ENCODE data around the gene APOO. TPM values are rescaled to one million over a fixed set of nuclear protein-coding genes. Genes with fewer than 3 reads are reported as not detected.
A peak's percentile ranks its signal among the peaks of the same experiment; 100 is the strongest.
"Not testable (repeated sequence)": the region's sequence is repeated elsewhere in the genome, so short reads cannot be mapped to it uniquely, and the experiment has no call there.

The APOO gene
- total RNA-seq, 2 donors from 2014 or later, result 47.9 to 74.2 TPM

DNA sequence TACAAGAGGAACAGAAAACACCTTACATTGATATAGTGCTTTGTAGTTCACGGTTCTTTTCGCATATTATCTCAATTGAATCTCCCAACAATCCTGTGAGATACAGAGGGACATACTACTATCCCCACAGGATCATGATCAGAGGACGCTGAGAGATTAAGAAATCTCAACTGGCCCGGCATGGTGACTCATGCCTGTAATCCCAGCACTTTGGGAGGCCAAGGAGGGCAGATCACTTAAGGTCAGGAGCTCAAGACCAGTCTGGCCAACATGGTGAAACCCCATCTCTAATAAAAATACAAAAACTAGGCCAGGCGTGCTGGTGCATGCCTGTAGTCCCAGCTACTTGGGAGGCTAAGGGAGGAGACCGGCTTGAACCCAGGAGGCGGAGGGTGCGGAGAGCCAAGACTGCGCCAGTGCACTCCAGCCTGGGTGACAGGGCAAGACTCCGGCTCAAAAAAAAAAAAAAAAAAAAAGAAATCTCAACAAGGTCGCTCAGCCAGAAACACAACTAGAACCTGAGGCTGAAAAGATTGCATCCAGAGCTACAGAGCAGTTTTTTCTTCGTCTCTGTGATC is 7.4 kb downstream of the APOO start:
- TF ChIP-seq, protein P1, sequence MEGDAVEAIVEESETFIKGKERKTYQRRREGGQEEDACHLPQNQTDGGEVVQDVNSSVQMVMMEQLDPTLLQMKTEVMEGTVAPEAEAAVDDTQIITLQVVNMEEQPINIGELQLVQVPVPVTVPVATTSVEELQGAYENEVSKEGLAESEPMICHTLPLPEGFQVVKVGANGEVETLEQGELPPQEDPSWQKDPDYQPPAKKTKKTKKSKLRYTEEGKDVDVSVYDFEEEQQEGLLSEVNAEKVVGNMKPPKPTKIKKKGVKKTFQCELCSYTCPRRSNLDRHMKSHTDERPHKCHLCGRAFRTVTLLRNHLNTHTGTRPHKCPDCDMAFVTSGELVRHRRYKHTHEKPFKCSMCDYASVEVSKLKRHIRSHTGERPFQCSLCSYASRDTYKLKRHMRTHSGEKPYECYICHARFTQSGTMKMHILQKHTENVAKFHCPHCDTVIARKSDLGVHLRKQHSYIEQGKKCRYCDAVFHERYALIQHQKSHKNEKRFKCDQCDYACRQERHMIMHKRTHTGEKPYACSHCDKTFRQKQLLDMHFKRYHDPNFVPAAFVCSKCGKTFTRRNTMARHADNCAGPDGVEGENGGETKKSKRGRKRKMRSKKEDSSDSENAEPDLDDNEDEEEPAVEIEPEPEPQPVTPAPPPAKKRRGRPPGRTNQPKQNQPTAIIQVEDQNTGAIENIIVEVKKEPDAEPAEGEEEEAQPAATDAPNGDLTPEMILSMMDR (conservative IDR thresholded peaks at IDR 0.05), result no peak
- peak overlapping the region; percentile 61 for H3K27ac Mint-ChIP-seq
- H3K4me3 Mint-ChIP-seq, result no peak overlapping the region
- Histone ChIP-seq H3K4me1 (ENCODE audit: control insufficient read depth, insufficient read depth, low read length) (peaks cover 8% of the 10 kb centered on the region), H3K27ac (ENCODE audit: low read depth, low read length) (no peak overlapping the region), H3K9ac (ENCODE audit: extremely low read depth, low read length, poor library complexity, severe bottlenecking) (no peak overlapping the region), H3K9me3 (ENCODE audit: control insufficient read depth, low read length) (no peaks in the 10 kb centered on the region), H3K36me3 (ENCODE audit: control insufficient read depth, insufficient read depth, low read length) (no peaks in the 10 kb centered on the region), H3K27me3 (ENCODE audit: control insufficient read depth, insufficient read depth, low read length, poor library complexity, severe bottlenecking) (no peaks in the 10 kb centered on the region), H3K4me3 (ENCODE audit: low read length) (no peak overlapping the region)
- no peaks in the 10 kb centered on the region for H3K9me3 Mint-ChIP-seq
- H3K4me1 Mint-ChIP-seq, result peaks cover 18% of the 10 kb centered on the region
- DNase-seq, result peak; percentile 60
- no peaks in the 10 kb centered on the region for H3K27me3 Mint-ChIP-seq (ENCODE audit: insufficient read depth)
- peaks cover 7% of the 10 kb centered on the region for H3K36me3 Mint-ChIP-seq (ENCODE audit: low read depth)
- WGBS, 2 experiments (ENCODE audit: insufficient coverage in 1 of 2, insufficient read length in 1 of 2), result 89% methylated on average over 11 of the region's 12 CpGs; no CpG with 5 or more reads in 1 of the 2 experiments

DNA sequence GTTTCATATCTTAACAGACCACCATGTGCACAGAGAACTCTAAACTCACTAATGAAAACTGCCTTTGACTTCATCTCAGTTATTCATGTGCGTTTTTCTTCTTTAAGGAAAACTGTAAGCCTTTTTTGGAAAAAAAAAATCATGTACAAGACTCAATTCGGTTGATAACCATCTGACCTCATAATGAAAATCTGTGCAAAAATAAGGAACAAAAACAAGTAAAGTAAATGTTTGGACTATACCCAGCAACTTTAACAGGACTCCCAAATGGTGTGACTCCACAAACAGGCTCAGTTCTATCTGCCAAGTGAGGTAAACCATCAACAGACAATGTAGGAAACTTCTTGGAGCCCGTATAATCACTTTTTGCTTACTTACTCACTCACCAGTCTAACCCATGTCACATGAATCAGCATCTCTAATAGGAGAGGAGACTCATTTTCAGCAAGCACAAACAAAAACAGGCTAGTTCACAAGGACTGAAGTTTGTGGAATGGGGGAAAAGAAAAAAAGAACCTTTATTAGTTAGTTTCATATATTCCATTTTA is 9.3 kb downstream of the APOO start:
- Mint-ChIP-seq H3K36me3 (ENCODE audit: low read depth) (peaks cover 8% of the 10 kb centered on the region), H3K4me3 (no peak overlapping the region)
- peak overlapping the region; percentile 24 for H3K27ac ChIP-seq (ENCODE audit: low read depth, low read length)

DNA sequence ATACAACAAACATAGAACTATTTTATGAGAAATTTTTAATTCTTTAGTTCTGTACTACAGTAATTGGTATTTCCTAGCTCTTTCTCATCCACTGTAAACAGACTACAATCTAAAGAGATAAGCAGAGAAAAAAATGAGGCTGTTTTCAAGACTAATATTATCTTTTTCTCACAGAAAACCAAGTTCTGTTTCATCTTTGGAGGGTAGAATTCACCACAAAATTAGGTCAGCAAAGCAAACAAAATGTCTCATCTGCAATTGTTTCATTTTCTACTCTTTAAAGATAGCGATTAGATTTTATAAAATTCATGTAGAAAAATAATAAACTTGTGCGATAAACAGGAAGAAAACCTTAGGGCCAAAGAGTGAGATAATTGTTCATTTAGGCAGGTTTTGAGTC is 10.8 kb downstream of the APOO start:
- Mint-ChIP-seq H3K4me1 (peaks cover 18% of the 10 kb centered on the region), H3K9me3 (no peaks in the 10 kb centered on the region), H3K36me3 (ENCODE audit: low read depth) (peaks cover 11% of the 10 kb centered on the region), H3K27me3 (ENCODE audit: insufficient read depth) (no peaks in the 10 kb centered on the region), H3K27ac (no peak overlapping the region), H3K4me3 (no peak overlapping the region)
- Histone ChIP-seq H3K36me3 (ENCODE audit: control insufficient read depth, insufficient read depth, low read length) (no peaks in the 10 kb centered on the region), H3K27me3 (ENCODE audit: control insufficient read depth, insufficient read depth, low read length, poor library complexity, severe bottlenecking) (no peaks in the 10 kb centered on the region), H3K9ac (ENCODE audit: extremely low read depth, low read length, poor library complexity, severe bottlenecking) (no peak overlapping the region), H3K4me3 (ENCODE audit: low read length) (no peak overlapping the region), H3K9me3 (ENCODE audit: control insufficient read depth, low read length) (no peaks in the 10 kb centered on the region), H3K4me1 (ENCODE audit: control insufficient read depth, insufficient read depth, low read length) (peaks cover 5% of the 10 kb centered on the region), H3K27ac (ENCODE audit: low read depth, low read length) (no peak overlapping the region)
- TF ChIP-seq, protein P1 (conservative IDR thresholded peaks at IDR 0.05), result no peak
- 100% methylated on average over 2 of the region's 2 CpGs; no CpG with 5 or more reads in 1 of the 2 experiments for WGBS, 2 experiments (ENCODE audit: insufficient coverage in 1 of 2, insufficient read length in 1 of 2)
- DNase-seq, result no peak

More for the DNA sequence above, 9.3 kb downstream of the APOO start:
- peaks cover 18% of the 10 kb centered on the region for H3K4me1 Mint-ChIP-seq
- no peaks in the 10 kb centered on the region for H3K27me3 ChIP-seq (ENCODE audit: control insufficient read depth, insufficient read depth, low read length, poor library complexity, severe bottlenecking)
- H3K36me3 ChIP-seq (ENCODE audit: control insufficient read depth, insufficient read depth, low read length), result no peaks in the 10 kb centered on the region
- no peaks in the 10 kb centered on the region for H3K27me3 Mint-ChIP-seq (ENCODE audit: insufficient read depth)
- no peaks in the 10 kb centered on the region for H3K9me3 Mint-ChIP-seq
- TF ChIP-seq, protein P1 (conservative IDR thresholded peaks at IDR 0.05), result no peak
- peak overlapping the region; percentile 67 for H3K27ac Mint-ChIP-seq
- peaks cover 8% of the 10 kb centered on the region for H3K4me1 ChIP-seq (ENCODE audit: control insufficient read depth, insufficient read depth, low read length)
- 93% methylated on average over 3 of the region's 3 CpGs; no CpG with 5 or more reads in 1 of the 2 experiments for WGBS, 2 experiments (ENCODE audit: insufficient coverage in 1 of 2, insufficient read length in 1 of 2)
- no peak overlapping the region for H3K4me3 ChIP-seq (ENCODE audit: low read length)
- DNase-seq, result no peak
- no peaks in the 10 kb centered on the region for H3K9me3 ChIP-seq (ENCODE audit: control insufficient read depth, low read length)
- H3K9ac ChIP-seq (ENCODE audit: extremely low read depth, low read length, poor library complexity, severe bottlenecking), result no peak overlapping the region

DNA sequence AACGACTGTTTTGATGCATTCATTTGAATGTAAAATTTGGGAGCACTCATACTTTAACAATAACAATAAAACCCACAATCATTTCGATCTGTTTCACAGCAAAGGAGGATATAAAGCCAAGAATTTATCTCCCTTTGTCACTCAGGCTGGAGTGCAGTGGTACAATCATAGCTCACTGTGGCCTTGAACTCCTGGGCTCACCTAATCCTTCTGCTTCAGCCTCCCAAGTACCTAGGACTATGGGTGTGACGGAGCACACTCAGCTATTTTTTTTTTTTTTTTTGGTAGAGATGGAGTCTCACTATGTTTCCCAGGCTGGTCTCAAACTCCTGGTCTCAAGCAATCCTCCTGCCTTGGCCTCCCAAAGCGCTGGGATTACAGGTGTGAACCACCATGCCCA is 11.2 kb downstream of the APOO start:
- not testable (repeated sequence) for H3K4me3 Mint-ChIP-seq; H3K4me1 ChIP-seq (ENCODE audit: control insufficient read depth, insufficient read depth, low read length); H3K36me3 ChIP-seq (ENCODE audit: control insufficient read depth, insufficient read depth, low read length); H3K27me3 ChIP-seq (ENCODE audit: control insufficient read depth, insufficient read depth, low read length, poor library complexity, severe bottlenecking); H3K4me3 ChIP-seq (ENCODE audit: low read length); DNase-seq; H3K9me3 ChIP-seq (ENCODE audit: control insufficient read depth, low read length); H3K27ac ChIP-seq (ENCODE audit: low read depth, low read length); H3K27ac Mint-ChIP-seq; H3K9me3 Mint-ChIP-seq; H3K27me3 Mint-ChIP-seq (ENCODE audit: insufficient read depth); H3K9ac ChIP-seq (ENCODE audit: extremely low read depth, low read length, poor library complexity, severe bottlenecking)
- peaks cover 11% of the 10 kb centered on the region for H3K36me3 Mint-ChIP-seq (ENCODE audit: low read depth)
- peaks cover 18% of the 10 kb centered on the region for H3K4me1 Mint-ChIP-seq
- 97% methylated on average over 3 of the region's 4 CpGs; no CpG with 5 or more reads in 1 of the 2 experiments for WGBS, 2 experiments (ENCODE audit: insufficient coverage in 1 of 2, insufficient read length in 1 of 2)

DNA sequence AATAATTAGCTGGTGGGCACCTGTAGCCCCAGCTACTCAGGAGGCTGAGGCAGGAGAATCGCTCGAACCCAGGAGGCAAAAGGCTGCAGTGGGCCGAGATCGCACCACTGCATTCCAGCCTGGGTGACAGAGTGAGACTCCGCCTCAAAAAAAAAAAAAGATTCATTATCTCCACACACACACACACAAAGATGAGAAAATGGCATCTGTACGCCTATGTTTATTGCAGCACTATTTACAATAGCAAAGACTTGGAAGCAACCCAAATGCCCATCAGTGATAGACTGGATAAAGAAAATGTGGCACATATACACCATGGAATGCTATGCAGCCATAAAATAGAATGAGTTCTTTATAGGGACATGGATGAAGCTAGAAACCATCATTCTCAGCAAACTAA is 12.7 kb downstream of the APOO start:
- not testable (repeated sequence) for H3K27me3 Mint-ChIP-seq (ENCODE audit: insufficient read depth)

More for the DNA sequence above, 12.7 kb downstream of the APOO start:
- H3K9me3 Mint-ChIP-seq; H3K27ac ChIP-seq (ENCODE audit: low read depth, low read length); H3K27me3 ChIP-seq (ENCODE audit: control insufficient read depth, insufficient read depth, low read length, poor library complexity, severe bottlenecking); H3K4me3 Mint-ChIP-seq; H3K9ac ChIP-seq (ENCODE audit: extremely low read depth, low read length, poor library complexity, severe bottlenecking); H3K36me3 ChIP-seq (ENCODE audit: control insufficient read depth, insufficient read depth, low read length); DNase-seq; H3K9me3 ChIP-seq (ENCODE audit: control insufficient read depth, low read length); H3K4me1 ChIP-seq (ENCODE audit: control insufficient read depth, insufficient read depth, low read length); H3K4me3 ChIP-seq (ENCODE audit: low read length): not testable (repeated sequence)
- 95% methylated on average over 6 of the region's 6 CpGs; no CpG with 5 or more reads in 1 of the 2 experiments for WGBS, 2 experiments (ENCODE audit: insufficient coverage in 1 of 2, insufficient read length in 1 of 2)
- H3K4me1 Mint-ChIP-seq, result peaks cover 14% of the 10 kb centered on the region
- H3K36me3 Mint-ChIP-seq (ENCODE audit: low read depth), result peaks cover 15% of the 10 kb centered on the region
- peak overlapping the region; percentile 40 for H3K27ac Mint-ChIP-seq

All from endodermal cell (in vitro differentiated cells).